NCI-H2196 (cell line): ENCODE data around the gene PPP4R3B.
A peak's percentile ranks its signal among the peaks of the same experiment; 100 is the strongest.

Experiments
- DNase-seq: peaks from one replicate; lab custom pipeline; 2025; ENCODE audit not compliant: unreplicated experiment; lab: John Stamatoyannopoulos, UW

The PPP4R3B gene

GRCh38 chr2:55617175-55618024, at the start of gene PPP4R3B:
TSS of gene PPP4R3B (minus strand) at chr2:55617622. CDS start at chr2:55617285, 337 bp downstream.
- peak; percentile 92 for DNase-seq

- DNase-seq, result no peak
Observed at GRCh38 chr2:55653255-55653654, 35.8 kb upstream of the PPP4R3B start.

GRCh38 chr2:55649211-55649610, 31.8 kb upstream of the PPP4R3B start:
- no peak for DNase-seq

GRCh38 chr2:55636831-55637230, 19.4 kb upstream of the PPP4R3B start:
- DNase-seq, result no peak

GRCh38 chr2:55628931-55629330, 11.5 kb upstream of the PPP4R3B start:
- DNase-seq, result no peak

- DNase-seq, result no peak
Observed at GRCh38 chr2:55627915-55628314, 10.5 kb upstream of the PPP4R3B start.

GRCh38 chr2:55621802-55622201, 4.4 kb upstream of the PPP4R3B start:
- no peak for DNase-seq

GRCh38 chr2:55620123-55620779, 2.8 kb upstream of the PPP4R3B start:
- no peak for DNase-seq

GRCh38 chr2:55618275-55619055, 1.0 kb upstream of the PPP4R3B start:
- peak; percentile 30 for DNase-seq

- DNase-seq, result no peak
Observed at GRCh38 chr2:55618025-55618274, 528 bp upstream of the PPP4R3B start.

- DNase-seq, result no peak
Observed at GRCh38 chr2:55616551-55617174, 759 bp downstream of the PPP4R3B start.

- DNase-seq, result no peak
Observed at GRCh38 chr2:55611997-55612396, 5.4 kb downstream of the PPP4R3B start.

GRCh38 chr2:55610954-55611743, 6.3 kb downstream of the PPP4R3B start:
- DNase-seq, result no peak

GRCh38 chr2:55609938-55610578, 7.4 kb downstream of the PPP4R3B start:
- DNase-seq, result no peak

GRCh38 chr2:55609193-55609794, 8.1 kb downstream of the PPP4R3B start:
- DNase-seq, result no peak

GRCh38 chr2:55607717-55608116, 9.7 kb downstream of the PPP4R3B start:
- DNase-seq, result no peak

GRCh38 chr2:55604027-55604565, 13.3 kb downstream of the PPP4R3B start:
- no peak for DNase-seq

- DNase-seq, result no peak
Observed at GRCh38 chr2:55601849-55602248, 15.6 kb downstream of the PPP4R3B start.

- no peak for DNase-seq
Observed at GRCh38 chr2:55598056-55598795, 19.2 kb downstream of the PPP4R3B start.
